ENCODE results near the gene PAMR1. TPM values are rescaled to one million over a fixed set of nuclear protein-coding genes. Genes with fewer than 3 reads are reported as not detected.
"Not testable (repeated sequence)": the region's sequence is repeated elsewhere in the genome, so short reads cannot be mapped to it uniquely, and the experiment has no call there.

The PAMR1 gene
- total and polyA plus RNA-seq, 7 experiments from 2014 or later: not detected

DNA sequence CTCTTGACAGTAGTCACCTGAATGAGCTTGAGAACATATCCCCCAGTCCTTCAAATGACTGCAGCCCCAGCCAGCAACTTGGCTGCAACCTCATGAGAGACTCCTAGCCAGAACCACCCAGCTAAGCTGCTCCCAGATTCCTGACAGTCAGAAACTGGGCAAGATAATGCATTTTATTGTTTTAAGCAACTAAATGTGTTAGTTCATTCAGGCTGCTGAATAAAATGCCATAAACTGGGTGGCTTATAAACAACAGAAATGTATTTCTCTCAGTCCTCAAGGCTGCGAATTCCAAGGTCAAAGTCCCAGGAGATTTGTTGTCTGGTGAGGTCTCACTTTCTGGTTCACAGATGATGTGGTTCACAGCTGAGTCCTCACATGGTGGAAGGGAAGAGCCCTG, 5.8 kb upstream of the PAMR1 start:
- DNase-seq: no peak
- Mint-ChIP-seq H3K4me3 (no peak overlapping the region), H3K9me3 (peaks cover 0 to 3% (median 0%) of the 10 kb centered on the region in 11 donors), H3K36me3 (peaks cover 0 to 4% (median 0%) of the 10 kb centered on the region in 5 donors), H3K27ac (no peak overlapping the region), H3K4me1 (peaks cover 0 to 3% (median 0%) of the 10 kb centered on the region in 7 donors), H3K27me3 (peaks cover 31 to 45% (median 40%) of the 10 kb centered on the region in 5 donors)
- intact Hi-C loops (cut with micrococcal nuclease): no loop called here
- POLR2A ChIA-PET: no interaction called here
- Histone ChIP-seq H3K9me3 (ENCODE audit: control insufficient read depth in 2 of 3, low read length in 3 of 3) (no peaks in the 10 kb centered on the region), H3K4me1 (ENCODE audit: control insufficient read depth in 2 of 2, insufficient read depth in 2 of 2, low read length in 2 of 2) (no peaks in the 10 kb centered on the region), H3K27ac (ENCODE audit: low read depth, low read length) (no peak overlapping the region), H3K4me3 (ENCODE audit: low read length) (no peak overlapping the region), H3K36me3 (ENCODE audit: control insufficient read depth in 2 of 3, insufficient read depth in 3 of 3, low read length in 3 of 3) (no peaks in the 10 kb centered on the region), H3K27me3 (ENCODE audit: control insufficient read depth in 2 of 2, insufficient read depth in 2 of 2, low read length in 2 of 2) (no peaks in the 10 kb centered on the region)
- CTCF ChIA-PET: no interaction called here
- ATAC-seq: no peak

- Histone ChIP-seq H3K27ac (ENCODE audit: low read depth, low read length) (no peak overlapping the region), H3K27me3 (ENCODE audit: control insufficient read depth in 2 of 2, insufficient read depth in 2 of 2, low read length in 2 of 2) (no peaks in the 10 kb centered on the region), H3K9me3 (ENCODE audit: control insufficient read depth in 2 of 3, low read length in 3 of 3) (no peaks in the 10 kb centered on the region), H3K4me3 (ENCODE audit: low read length) (no peak overlapping the region), H3K36me3 (ENCODE audit: control insufficient read depth in 2 of 3, insufficient read depth in 3 of 3, low read length in 3 of 3) (no peaks in the 10 kb centered on the region), H3K4me1 (ENCODE audit: control insufficient read depth in 2 of 2, insufficient read depth in 2 of 2, low read length in 2 of 2) (no peaks in the 10 kb centered on the region)
- no peak overlapping the region for H3K4me3 Mint-ChIP-seq
- H3K9me3 Mint-ChIP-seq: peaks cover 0 to 2% (median 0%) of the 10 kb centered on the region in 11 donors
- no peak overlapping the region for H3K27ac Mint-ChIP-seq
- intact Hi-C loops (cut with micrococcal nuclease): no loop called here
- ATAC-seq: no peak
- DNase-seq: no peak
- POLR2A ChIA-PET: no interaction called here
- peaks cover 0 to 4% (median 0%) of the 10 kb centered on the region in 5 donors for H3K36me3 Mint-ChIP-seq
- CTCF ChIA-PET: no interaction called here
- peaks cover 40 to 53% (median 47%) of the 10 kb centered on the region in 5 donors for H3K27me3 Mint-ChIP-seq
- peaks cover 0 to 10% (median 2%) of the 10 kb centered on the region in 7 donors for H3K4me1 Mint-ChIP-seq
Observed at GRCh38 chr11:35529971-35530495, 4.6 kb upstream of the PAMR1 start.

- no peak overlapping the region for H3K4me3 ChIP-seq (ENCODE audit: low read length)
- H3K27ac ChIP-seq (ENCODE audit: low read depth, low read length): no peak overlapping the region
- H3K9me3 ChIP-seq (ENCODE audit: control insufficient read depth in 2 of 3, low read length in 3 of 3): no peaks in the 10 kb centered on the region
- Mint-ChIP-seq H3K27me3 (peaks cover 66 to 82% (median 71%) of the 10 kb centered on the region in 5 donors), H3K9me3 (peaks cover 0 to 2% (median 0%) of the 10 kb centered on the region in 11 donors), H3K4me3 (peak overlapping the region in 3 of 10 donors; percentile 28 to 42 (median 31)), H3K4me1 (peaks cover 0 to 15% (median 4%) of the 10 kb centered on the region in 7 donors), H3K27ac (no peak overlapping the region), H3K36me3 (peaks cover 0 to 4% (median 0%) of the 10 kb centered on the region in 5 donors)
- intact Hi-C loops (cut with micrococcal nuclease): no loop called here
- H3K36me3 ChIP-seq (ENCODE audit: control insufficient read depth in 2 of 3, insufficient read depth in 3 of 3, low read length in 3 of 3): no peaks in the 10 kb centered on the region
- no peaks in the 10 kb centered on the region for H3K4me1 ChIP-seq (ENCODE audit: control insufficient read depth in 2 of 2, insufficient read depth in 2 of 2, low read length in 2 of 2)
- no peak for ATAC-seq
- DNase-seq: no peak
- POLR2A ChIA-PET: no interaction called here
- CTCF ChIA-PET: no interaction called here
- peaks cover 0 to 6% of the 10 kb centered on the region in 2 donors for H3K27me3 ChIP-seq (ENCODE audit: control insufficient read depth in 2 of 2, insufficient read depth in 2 of 2, low read length in 2 of 2)
Observed at GRCh38 chr11:35526370-35526792, 965 bp upstream of the PAMR1 start.

GRCh38 chr11:35524780-35525179, 636 bp downstream of the PAMR1 start:
- intact Hi-C loops (cut with micrococcal nuclease): no loop called here
- no peaks in the 10 kb centered on the region for H3K4me1 ChIP-seq (ENCODE audit: control insufficient read depth in 2 of 2, insufficient read depth in 2 of 2, low read length in 2 of 2)
- H3K4me3 ChIP-seq (ENCODE audit: low read length): no peak overlapping the region
- H3K9me3 Mint-ChIP-seq: peaks cover 0 to 2% (median 0%) of the 10 kb centered on the region in 11 donors
- peaks cover 0 to 6% of the 10 kb centered on the region in 2 donors for H3K27me3 ChIP-seq (ENCODE audit: control insufficient read depth in 2 of 2, insufficient read depth in 2 of 2, low read length in 2 of 2)
- H3K27ac Mint-ChIP-seq: no peak overlapping the region
- H3K4me3 Mint-ChIP-seq: peak overlapping the region in 1 of 10 donors; percentile 18
- peaks cover 60 to 79% (median 71%) of the 10 kb centered on the region in 5 donors for H3K27me3 Mint-ChIP-seq
- H3K4me1 Mint-ChIP-seq: peaks cover 0 to 15% (median 4%) of the 10 kb centered on the region in 7 donors
- no peak overlapping the region for H3K27ac ChIP-seq (ENCODE audit: low read depth, low read length)
- H3K36me3 ChIP-seq (ENCODE audit: control insufficient read depth in 2 of 3, insufficient read depth in 3 of 3, low read length in 3 of 3): no peaks in the 10 kb centered on the region
- peaks cover 0 to 4% (median 0%) of the 10 kb centered on the region in 5 donors for H3K36me3 Mint-ChIP-seq
- ChIA-PET POLR2A (no interaction called here), CTCF (no interaction called here)
- DNase-seq: no peak
- ATAC-seq: no peak
- H3K9me3 ChIP-seq (ENCODE audit: control insufficient read depth in 2 of 3, low read length in 3 of 3): no peaks in the 10 kb centered on the region

GRCh38 chr11:35523861-35524260, 1.6 kb downstream of the PAMR1 start:
- CTCF ChIA-PET: no interaction called here

GRCh38 chr11:35523331-35523768, 2.1 kb downstream of the PAMR1 start:
- no peak overlapping the region for H3K4me3 ChIP-seq (ENCODE audit: low read length)
- H3K9me3 Mint-ChIP-seq: peaks cover 0 to 4% (median 0%) of the 10 kb centered on the region in 11 donors
- H3K4me1 Mint-ChIP-seq: peaks cover 0 to 15% (median 4%) of the 10 kb centered on the region in 7 donors
- intact Hi-C loops (cut with micrococcal nuclease): no loop called here
- CTCF ChIA-PET: no interaction called here
- H3K27ac ChIP-seq (ENCODE audit: low read depth, low read length): no peak overlapping the region
- H3K36me3 ChIP-seq (ENCODE audit: control insufficient read depth in 2 of 3, insufficient read depth in 3 of 3, low read length in 3 of 3): no peaks in the 10 kb centered on the region
- no peak for ATAC-seq
- peaks cover 0 to 4% (median 0%) of the 10 kb centered on the region in 5 donors for H3K36me3 Mint-ChIP-seq
- H3K4me1 ChIP-seq (ENCODE audit: control insufficient read depth in 2 of 2, insufficient read depth in 2 of 2, low read length in 2 of 2): no peaks in the 10 kb centered on the region
- POLR2A ChIA-PET: no interaction called here
- no peaks in the 10 kb centered on the region for H3K9me3 ChIP-seq (ENCODE audit: control insufficient read depth in 2 of 3, low read length in 3 of 3)
- H3K4me3 Mint-ChIP-seq: no peak overlapping the region
- no peak for DNase-seq
- H3K27me3 Mint-ChIP-seq: peaks cover 60 to 84% (median 71%) of the 10 kb centered on the region in 5 donors
- peaks cover 0 to 6% of the 10 kb centered on the region in 2 donors for H3K27me3 ChIP-seq (ENCODE audit: control insufficient read depth in 2 of 2, insufficient read depth in 2 of 2, low read length in 2 of 2)
- no peak overlapping the region for H3K27ac Mint-ChIP-seq

More at GRCh38 chr11:35523861-35524260, 1.6 kb downstream of the PAMR1 start:
- Histone ChIP-seq H3K27me3 (ENCODE audit: control insufficient read depth in 2 of 2, insufficient read depth in 2 of 2, low read length in 2 of 2) (peaks cover 0 to 6% of the 10 kb centered on the region in 2 donors), H3K9me3 (ENCODE audit: control insufficient read depth in 2 of 3, low read length in 3 of 3) (no peaks in the 10 kb centered on the region), H3K4me1 (ENCODE audit: control insufficient read depth in 2 of 2, insufficient read depth in 2 of 2, low read length in 2 of 2) (no peaks in the 10 kb centered on the region), H3K36me3 (ENCODE audit: control insufficient read depth in 2 of 3, insufficient read depth in 3 of 3, low read length in 3 of 3) (no peaks in the 10 kb centered on the region), H3K4me3 (ENCODE audit: low read length) (no peak overlapping the region), H3K27ac (ENCODE audit: low read depth, low read length) (no peak overlapping the region)
- H3K9me3 Mint-ChIP-seq: peaks cover 0 to 3% (median 0%) of the 10 kb centered on the region in 11 donors
- H3K4me1 Mint-ChIP-seq: peaks cover 0 to 15% (median 4%) of the 10 kb centered on the region in 7 donors
- DNase-seq: no peak
- no peak for ATAC-seq
- intact Hi-C loops (cut with micrococcal nuclease): no loop called here
- no peak overlapping the region for H3K27ac Mint-ChIP-seq
- no peak overlapping the region for H3K4me3 Mint-ChIP-seq
- POLR2A ChIA-PET: no interaction called here
- peaks cover 55 to 81% (median 70%) of the 10 kb centered on the region in 5 donors for H3K27me3 Mint-ChIP-seq
- H3K36me3 Mint-ChIP-seq: peaks cover 0 to 4% (median 0%) of the 10 kb centered on the region in 5 donors

GRCh38 chr11:35522091-35522490, 3.3 kb downstream of the PAMR1 start:
- H3K27ac Mint-ChIP-seq; H3K36me3 ChIP-seq (ENCODE audit: control insufficient read depth in 2 of 3, insufficient read depth in 3 of 3, low read length in 3 of 3); H3K9me3 Mint-ChIP-seq; DNase-seq; H3K36me3 Mint-ChIP-seq; intact Hi-C loops (cut with micrococcal nuclease); H3K4me1 ChIP-seq (ENCODE audit: control insufficient read depth in 2 of 2, insufficient read depth in 2 of 2, low read length in 2 of 2); H3K4me3 ChIP-seq (ENCODE audit: low read length); H3K27ac ChIP-seq (ENCODE audit: low read depth, low read length); POLR2A ChIA-PET; H3K4me3 Mint-ChIP-seq; ATAC-seq; CTCF ChIA-PET; H3K27me3 ChIP-seq (ENCODE audit: control insufficient read depth in 2 of 2, insufficient read depth in 2 of 2, low read length in 2 of 2); H3K9me3 ChIP-seq (ENCODE audit: control insufficient read depth in 2 of 3, low read length in 3 of 3): not testable (repeated sequence)
- H3K4me1 Mint-ChIP-seq: peaks cover 0 to 15% (median 4%) of the 10 kb centered on the region in 7 donors
- H3K27me3 Mint-ChIP-seq: peaks cover 61 to 78% (median 67%) of the 10 kb centered on the region in 5 donors

Measured in naive thymus-derived CD4-positive, alpha-beta T cell (primary cell).